Right lobe of liver (tissue), 4 donors: ENCODE measurements around the gene SWAP70.

Source experiments
- POLR2A ChIP-seq: fragments of 450-650 bp; IDR thresholded peaks from one replicate; pipeline ENCODE4 v1.6.1; 2017; ENCODE audit warnings: antibody characterized with exemption, mild to moderate bottlenecking
- TF ChIP-seq, protein P1 (sequence below), 4 donors: fragments of 200-600 bp in 3 of 4; fragments of 450-650 bp in 1 of 4; IDR thresholded peaks; one replicate each; pipeline versions ENCODE4 v1.5.1 to v1.8.0; 2016 to 2022; ENCODE audit warnings: antibody characterized with exemption in 4 of 4, mild to moderate bottlenecking in 2 of 4
- donor health status: DM: no; HTN: no; CAD: no.
- donor health status: DM: no; HTN: no; CAD: no.
- donor health status: DM: no; HTN: yes; CAD: no.

DNA sequence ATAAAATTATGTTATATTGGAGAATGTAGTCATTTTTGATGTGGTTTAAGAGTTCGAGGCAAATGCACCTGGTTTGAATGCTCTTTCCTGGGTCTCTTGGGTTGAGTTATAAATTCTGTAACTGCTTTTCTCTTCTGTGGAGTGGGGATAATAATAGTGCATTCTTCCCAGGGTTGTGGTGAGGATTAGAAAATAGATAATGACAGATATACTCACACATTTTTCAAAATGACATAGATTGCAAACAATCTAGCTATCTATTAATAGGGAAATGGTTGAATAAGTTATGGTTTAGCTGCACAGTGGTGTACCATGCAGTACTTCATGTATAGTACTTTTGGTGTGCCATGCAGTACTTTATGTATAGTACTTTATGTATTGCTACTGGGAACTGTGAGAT is 67.4 kb downstream of the SWAP70 start:
- TF ChIP-seq, protein P1, sequence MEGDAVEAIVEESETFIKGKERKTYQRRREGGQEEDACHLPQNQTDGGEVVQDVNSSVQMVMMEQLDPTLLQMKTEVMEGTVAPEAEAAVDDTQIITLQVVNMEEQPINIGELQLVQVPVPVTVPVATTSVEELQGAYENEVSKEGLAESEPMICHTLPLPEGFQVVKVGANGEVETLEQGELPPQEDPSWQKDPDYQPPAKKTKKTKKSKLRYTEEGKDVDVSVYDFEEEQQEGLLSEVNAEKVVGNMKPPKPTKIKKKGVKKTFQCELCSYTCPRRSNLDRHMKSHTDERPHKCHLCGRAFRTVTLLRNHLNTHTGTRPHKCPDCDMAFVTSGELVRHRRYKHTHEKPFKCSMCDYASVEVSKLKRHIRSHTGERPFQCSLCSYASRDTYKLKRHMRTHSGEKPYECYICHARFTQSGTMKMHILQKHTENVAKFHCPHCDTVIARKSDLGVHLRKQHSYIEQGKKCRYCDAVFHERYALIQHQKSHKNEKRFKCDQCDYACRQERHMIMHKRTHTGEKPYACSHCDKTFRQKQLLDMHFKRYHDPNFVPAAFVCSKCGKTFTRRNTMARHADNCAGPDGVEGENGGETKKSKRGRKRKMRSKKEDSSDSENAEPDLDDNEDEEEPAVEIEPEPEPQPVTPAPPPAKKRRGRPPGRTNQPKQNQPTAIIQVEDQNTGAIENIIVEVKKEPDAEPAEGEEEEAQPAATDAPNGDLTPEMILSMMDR (IDR thresholded peaks at IDR 0.05) = no peak
- no peak for TF ChIP-seq POLR2A
